Erythroblast (primary cell): ENCODE data around the gene CAPS.

ENCODE experiments used
- GATA1 ChIP-seq: IDR thresholded peaks from 2 replicates; pipeline ENCODE4 v1.6.1; 2011; ENCODE audit warnings: low read depth, mild to moderate bottlenecking, control low read depth, low read length, moderate library complexity
- POLR2A ChIP-seq: IDR thresholded peaks from 2 replicates; pipeline ENCODE4 v1.6.1; 2011; ENCODE audit warnings: mild to moderate bottlenecking, low read length

DNA sequence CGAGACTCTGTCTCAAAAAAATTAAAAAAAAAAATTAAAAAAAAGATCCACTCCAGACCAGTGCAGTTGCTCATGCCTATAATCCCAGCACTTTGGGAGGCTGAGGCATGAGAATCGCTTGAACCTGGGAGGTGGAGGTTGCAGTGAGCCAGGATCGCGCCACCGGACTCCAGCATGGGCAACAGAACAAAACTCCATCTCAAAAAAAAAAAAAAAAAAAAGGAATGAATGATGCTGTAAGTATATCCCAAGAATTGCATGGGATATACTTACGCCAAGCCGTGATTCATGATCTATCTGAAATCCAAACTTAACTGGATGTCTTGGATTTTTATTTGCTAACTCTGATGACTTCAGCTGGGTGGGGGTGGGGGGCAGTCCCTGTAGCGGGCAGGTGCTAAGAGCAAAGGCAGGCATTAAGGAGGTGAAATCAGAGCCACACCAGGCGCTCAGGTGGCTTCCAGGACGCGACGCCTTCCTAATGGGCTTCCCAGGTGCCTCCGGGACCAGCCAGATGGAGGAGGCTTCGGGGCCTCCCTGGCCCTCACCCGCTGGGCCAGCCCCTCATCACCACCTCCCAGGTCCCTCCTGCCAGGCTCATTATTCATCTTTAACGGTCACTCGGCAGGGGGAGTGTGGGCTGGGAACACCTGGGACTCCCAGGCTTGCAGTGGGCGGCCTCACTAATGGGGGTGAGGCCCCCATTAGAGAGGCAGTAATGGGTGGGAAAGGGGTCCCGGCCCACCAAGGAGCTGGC is 32.3 kb upstream of the CAPS start:
- TF ChIP-seq POLR2A (no peak), GATA1 (no peak)
